GM12891 (cell line): ENCODE measurements around the gene OR6A2.

ENCODE experiments used
- DNase-seq: peaks from one replicate; pipeline ENCODE4 v3.0.0; 2011; ENCODE audit warnings: low spot score; ENCODE audit not compliant: insufficient read length
- FAIRE-seq: peaks from 2 replicates; lab custom pipeline; 2011; peaks lifted over from hg19 to GRCh38; lab: Jason Lieb, UNC
- PAX5 ChIP-seq: IDR thresholded peaks from 2 replicates; pipeline ENCODE4 v1.6.1; 2011; ENCODE audit warnings: low read length, moderate library complexity, mild to moderate bottlenecking; ENCODE audit not compliant: insufficient read depth, severe bottlenecking
- POLR2A ChIP-seq: IDR thresholded peaks from 2 replicates; pipeline ENCODE4 v1.6.1; 2011; ENCODE audit warnings: low read depth, low read length, control low read depth
- POLR2AphosphoS5 ChIP-seq: IDR thresholded peaks from 2 replicates; pipeline ENCODE4 v1.6.1; 2011; ENCODE audit warnings: low read depth, low read length, control low read depth
- POU2F2 ChIP-seq: IDR thresholded peaks from 2 replicates; pipeline ENCODE4 v1.6.1; 2011; ENCODE audit warnings: low read depth, mild to moderate bottlenecking, control low read depth, low read length, moderate library complexity
- SPI1 ChIP-seq: IDR thresholded peaks from 2 replicates; pipeline ENCODE4 v1.6.1; 2011; ENCODE audit warnings: low read depth, low read length, control low read depth
- TAF1 ChIP-seq: IDR thresholded peaks from 2 replicates; pipeline ENCODE4 v1.6.1; 2011; ENCODE audit warnings: low read depth, low read length, control low read depth

OR6A2 gene

DNA sequence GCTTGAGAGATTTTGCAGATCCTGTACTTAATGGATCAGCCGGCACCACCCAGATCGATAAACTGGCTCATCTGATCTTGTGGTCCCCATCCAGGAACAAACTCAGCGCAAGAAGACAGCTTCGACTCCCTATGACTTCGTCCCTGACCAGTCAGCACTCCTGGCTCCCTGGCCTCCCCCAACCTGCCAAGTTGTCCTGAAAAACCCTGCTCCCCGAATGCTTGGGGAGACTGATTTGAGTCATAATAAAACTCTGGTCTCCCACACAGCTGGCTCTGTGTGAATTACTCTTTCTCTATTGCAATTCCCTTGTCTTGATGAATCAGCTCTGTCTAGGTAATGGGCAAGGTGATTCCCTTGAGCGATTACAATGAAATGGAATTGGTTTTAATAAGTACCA is 57.2 kb downstream of the OR6A2 start:
- DNase-seq (no peak), FAIRE-seq (peak; percentile 23)
- TF ChIP-seq PAX5 (no peak), POLR2AphosphoS5 (no peak), POU2F2 (no peak), POLR2A (no peak), SPI1 (no peak), TAF1 (no peak)
